ENCODE data around the gene OAF. TPM values are rescaled to one million over a fixed set of nuclear protein-coding genes. Genes with fewer than 3 reads are reported as not detected.

OAF gene
- 43.6 and 48.5 TPM in 2 replicates for total RNA-seq

GRCh38 chr11:120210626-120211521 lies at the start of gene OAF:
Gene OAF (plus strand): TSS chr11:120211032. CDS start chr11:120211280, 248 bp downstream.

GRCh38 chr11:120239713-120240640 lies 29.1 kb downstream of the OAF start, which contains the start of gene POU2F3:
Gene POU2F3 (plus strand): TSS chr11:120240140. CDS start chr11:120240344, 204 bp downstream.

Other genes starting within 250 kb of the OAF start
- 0.11 and 2.7 TPM in 2 replicates for gene TRIM29, start 72.9 kb upstream of the OAF start, total RNA-seq
- 0.12 TPM in 1 of 2 replicates, not detected in the other for gene POU2F3, start 29.1 kb downstream of the OAF start, total RNA-seq
- gene TLCD5, start 114.3 kb downstream of the OAF start, total RNA-seq: 9.1 and 10.1 TPM in 2 replicates
- 98.7 and 109 TPM in 2 replicates for gene ARHGEF12, start 125.4 kb downstream of the OAF start, total RNA-seq

Measured in uterine smooth muscle cell (primary cell).